Stimulated activated naive CD4-positive, alpha-beta T cell (primary cell): Measurements from ENCODE around the gene ALPG.
"Not testable (repeated sequence)": the region's sequence is repeated elsewhere in the genome, so short reads cannot be mapped to it uniquely, and the experiment has no call there.

Experiments used
- DNase-seq, 6 experiments: peaks; one replicate each; lab custom pipeline; 2025; lab: John Stamatoyannopoulos, UW

Gene ALPG

DNA sequence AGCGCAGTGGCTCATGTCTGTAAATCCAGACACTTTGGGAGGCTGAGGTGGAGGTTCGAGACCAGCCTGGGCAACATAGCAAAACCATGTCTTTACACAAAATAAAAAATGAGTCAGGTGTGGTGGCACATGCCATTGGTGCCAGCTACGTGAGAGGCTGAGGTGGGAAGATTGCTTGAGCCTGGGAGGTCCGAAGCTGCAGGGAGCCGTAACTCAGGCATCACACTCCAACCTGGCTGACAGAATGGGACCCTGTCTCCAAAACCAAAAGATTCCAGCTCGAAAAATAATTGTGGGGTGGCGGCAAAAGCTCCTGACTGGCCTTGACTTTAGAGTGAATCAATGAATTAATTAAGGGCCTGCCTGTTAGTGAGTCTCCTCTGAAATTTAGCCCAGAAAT lies 29.3 kb upstream of the ALPG start:
- no peak for DNase-seq

GRCh38 chr2:232377841-232378734 lies 28.6 kb upstream of the ALPG start:
- DNase-seq: no peak

GRCh38 chr2:232378735-232379151 lies 27.9 kb upstream of the ALPG start, which contains the start of gene ALPP:
Gene ALPP (plus strand): TSS chr2:232378751. CDS start chr2:232378803, 52 bp downstream.
- not testable (repeated sequence) for DNase-seq

DNA sequence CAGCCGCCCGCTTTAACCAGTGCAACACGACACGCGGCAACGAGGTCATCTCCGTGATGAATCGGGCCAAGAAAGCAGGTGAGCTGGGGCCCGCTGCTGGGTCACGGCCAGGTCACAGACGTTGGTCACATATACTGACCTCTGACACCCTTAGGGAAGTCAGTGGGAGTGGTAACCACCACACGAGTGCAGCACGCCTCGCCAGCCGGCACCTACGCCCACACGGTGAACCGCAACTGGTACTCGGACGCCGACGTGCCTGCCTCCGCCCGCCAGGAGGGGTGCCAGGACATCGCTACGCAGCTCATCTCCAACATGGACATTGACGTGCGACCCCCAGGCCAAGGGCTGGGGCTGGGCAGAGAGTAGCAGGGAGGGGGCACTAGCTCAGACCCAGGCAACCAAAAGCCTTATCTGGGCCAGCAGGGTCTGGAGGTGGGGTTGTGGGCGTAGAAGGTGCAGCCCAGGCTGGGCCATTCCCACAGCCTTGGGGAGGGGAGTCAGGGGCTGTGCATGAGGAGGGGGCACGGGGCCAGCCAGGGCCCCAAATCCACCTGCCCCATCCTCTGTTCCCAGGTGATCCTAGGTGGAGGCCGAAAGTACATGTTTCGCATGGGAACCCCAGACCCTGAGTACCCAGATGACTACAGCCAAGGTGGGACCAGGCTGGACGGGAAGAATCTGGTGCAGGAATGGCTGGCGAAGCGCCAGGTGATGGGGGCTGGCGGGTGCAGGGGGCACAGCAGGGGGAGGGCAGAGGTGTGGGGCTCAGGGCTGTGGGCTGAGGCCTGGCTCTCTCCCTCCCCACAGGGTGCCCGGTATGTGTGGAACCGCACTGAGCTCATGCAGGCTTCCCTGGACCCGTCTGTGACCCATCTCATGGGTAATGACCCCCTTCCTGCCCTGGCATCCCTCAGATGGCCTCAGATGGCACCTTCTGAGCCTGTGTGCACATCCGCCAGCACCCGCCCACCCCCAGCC lies 26.7 kb upstream of the ALPG start:
- DNase-seq: not testable (repeated sequence)

DNA sequence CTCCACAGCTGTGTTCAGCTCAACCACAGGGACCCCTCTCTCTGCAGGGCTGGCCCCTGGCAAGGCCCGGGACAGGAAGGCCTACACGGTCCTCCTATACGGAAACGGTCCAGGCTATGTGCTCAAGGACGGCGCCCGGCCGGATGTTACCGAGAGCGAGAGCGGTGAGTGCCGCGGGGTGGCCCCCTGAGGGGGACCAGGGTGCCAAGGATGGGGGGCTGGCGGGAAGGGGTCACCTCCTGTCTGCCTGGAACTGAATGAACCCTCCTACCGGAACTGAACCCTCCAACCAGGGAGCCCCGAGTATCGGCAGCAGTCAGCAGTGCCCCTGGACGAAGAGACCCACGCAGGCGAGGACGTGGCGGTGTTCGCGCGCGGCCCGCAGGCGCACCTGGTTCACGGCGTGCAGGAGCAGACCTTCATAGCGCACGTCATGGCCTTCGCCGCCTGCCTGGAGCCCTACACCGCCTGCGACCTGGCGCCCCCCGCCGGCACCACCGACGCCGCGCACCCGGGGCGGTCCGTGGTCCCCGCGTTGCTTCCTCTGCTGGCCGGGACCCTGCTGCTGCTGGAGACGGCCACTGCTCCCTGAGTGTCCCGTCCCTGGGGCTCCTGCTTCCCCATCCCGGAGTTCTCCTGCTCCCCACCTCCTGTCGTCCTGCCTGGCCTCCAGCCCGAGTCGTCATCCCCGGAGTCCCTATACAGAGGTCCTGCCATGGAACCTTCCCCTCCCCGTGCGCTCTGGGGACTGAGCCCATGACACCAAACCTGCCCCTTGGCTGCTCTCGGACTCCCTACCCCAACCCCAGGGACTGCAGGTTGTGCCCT lies 25.2 kb upstream of the ALPG start:
- not testable (repeated sequence) for DNase-seq

DNA sequence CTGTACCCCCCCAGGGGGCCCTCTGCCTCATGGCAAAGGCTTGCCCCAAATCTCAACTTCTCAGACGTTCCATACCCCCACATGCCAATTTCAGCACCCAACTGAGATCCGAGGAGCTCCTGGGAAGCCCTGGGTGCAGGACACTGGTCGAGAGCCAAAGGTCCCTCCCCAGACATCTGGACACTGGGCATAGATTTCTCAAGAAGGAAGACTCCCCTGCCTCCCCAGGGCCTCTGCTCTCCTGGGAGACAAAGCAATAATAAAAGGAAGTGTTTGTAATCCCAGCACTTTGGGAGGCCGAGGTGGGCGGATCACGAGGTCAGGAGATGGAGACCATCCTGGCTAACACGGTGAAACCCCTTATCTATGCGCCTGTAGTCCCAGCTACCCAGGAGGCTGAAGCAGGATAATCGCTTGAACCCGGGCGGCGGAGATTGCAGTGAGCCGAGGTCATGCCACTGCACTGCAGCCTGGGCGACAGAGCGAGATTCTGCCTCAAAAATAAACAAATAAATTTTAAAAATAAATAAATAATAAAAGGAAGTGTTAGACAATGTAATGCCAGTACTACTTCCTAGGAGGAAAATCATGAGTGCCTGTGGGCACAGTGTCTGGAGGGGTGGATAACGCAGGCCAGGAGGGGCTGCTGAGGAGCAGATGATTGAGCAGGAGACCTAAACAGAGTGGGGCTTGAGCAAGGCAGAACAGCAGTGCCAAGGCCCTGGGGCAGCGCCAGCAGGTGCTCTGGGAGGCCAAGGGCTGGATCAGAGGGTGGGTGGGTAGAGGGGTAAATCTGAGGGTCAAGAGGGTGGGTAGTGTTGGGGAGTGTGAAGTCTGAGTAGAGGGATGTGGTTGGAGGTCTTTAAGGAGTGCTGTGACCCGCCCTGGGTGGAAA lies 24.1 kb upstream of the ALPG start:
- DNase-seq: no peak

DNA sequence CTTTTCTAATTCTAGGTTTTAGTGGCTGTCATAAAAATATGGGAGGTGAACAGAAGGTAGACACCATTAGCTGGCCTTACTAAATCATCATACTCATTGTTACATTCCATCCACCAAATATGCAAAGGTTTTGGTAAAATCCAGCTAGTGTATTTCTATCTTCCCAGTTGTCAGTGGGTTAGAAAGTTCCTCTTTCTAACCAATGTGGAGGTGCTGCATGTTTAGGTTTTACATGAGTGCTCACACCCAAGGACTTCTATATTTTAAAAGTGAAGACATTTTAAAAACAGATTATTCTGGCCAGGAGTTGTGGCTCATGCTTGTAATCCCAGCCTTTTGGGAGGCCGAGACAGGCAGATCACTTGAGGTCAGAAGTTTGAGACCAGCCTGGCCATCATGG lies 22.2 kb upstream of the ALPG start:
- no peak for DNase-seq

- not testable (repeated sequence) for DNase-seq
Measured at GRCh38 chr2:232385058-232385457, 21.6 kb upstream of the ALPG start.

GRCh38 chr2:232385660-232386489 lies 20.8 kb upstream of the ALPG start:
- no peak for DNase-seq

GRCh38 chr2:232386490-232386739 lies 20.2 kb upstream of the ALPG start:
- DNase-seq: no peak

DNA sequence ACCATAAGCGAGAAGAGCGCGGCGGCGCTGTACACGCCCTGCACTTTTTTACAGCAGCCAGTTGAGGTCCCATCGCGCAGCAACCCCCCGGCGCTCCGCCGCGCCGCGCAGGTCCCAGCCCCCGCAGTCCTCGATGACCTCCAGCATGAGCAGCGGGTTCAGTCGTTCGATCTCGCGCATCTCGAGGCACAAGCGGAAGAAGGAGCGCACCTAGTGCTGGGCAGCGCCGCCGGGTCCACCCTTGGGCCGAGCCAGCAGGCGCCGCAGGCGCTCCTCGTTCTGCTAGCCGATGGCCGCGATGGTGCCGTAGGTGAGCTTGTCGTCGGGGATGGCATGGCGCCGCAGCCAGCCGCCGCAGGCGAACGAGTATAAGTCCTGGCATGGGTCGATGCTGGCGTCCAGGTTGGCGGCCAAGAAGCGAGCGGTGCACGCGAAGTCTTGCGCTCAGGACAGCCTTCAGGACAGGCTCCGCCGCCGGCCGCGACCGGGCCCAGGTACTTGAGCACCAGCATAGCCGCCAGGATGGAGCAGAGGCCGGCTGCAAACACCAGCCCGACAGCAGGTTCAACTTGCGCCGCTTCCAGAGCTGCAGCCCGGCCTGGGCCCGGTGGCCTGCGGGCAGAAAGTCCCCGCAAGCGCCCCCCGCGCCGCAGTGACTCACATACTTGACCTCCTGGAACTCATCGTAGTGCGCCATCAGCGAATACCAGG lies 19.7 kb upstream of the ALPG start:
- no peak for DNase-seq

DNA sequence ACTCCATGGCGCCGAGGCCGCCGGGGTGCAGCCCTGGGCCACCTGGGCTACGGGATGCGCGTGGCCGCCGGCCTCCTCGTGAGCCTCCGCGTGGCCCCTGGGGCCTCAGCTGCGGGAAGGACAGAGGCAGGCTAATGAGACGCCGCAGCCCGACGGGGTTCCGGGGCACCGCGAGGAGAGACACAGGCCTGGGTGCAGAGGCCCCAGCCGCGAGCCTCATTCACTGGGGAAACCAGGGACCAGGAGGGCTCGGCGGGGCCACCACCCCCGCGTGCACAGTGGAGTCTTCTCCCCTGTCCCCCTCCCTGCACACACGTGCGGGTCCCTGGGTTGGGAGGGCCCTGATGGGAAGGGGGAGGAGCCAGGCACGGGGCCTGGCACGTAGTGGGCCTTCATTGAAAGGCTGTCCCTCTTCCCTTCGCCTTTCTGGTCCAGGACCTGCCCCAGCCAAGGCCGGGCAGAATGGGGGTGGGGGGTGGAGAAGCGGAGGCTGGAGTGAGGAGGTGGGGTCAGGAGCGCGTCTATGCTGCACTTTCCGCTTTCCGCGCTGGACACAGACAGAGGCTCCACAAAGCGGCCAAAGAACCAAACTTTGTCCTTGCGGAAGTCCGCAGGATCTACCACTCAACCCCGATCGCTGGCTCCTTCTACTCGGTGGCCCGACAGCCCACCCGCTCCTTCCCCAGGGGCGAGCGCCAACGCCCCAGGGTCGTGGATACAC lies 19.0 kb upstream of the ALPG start:
- no peak for DNase-seq

DNA sequence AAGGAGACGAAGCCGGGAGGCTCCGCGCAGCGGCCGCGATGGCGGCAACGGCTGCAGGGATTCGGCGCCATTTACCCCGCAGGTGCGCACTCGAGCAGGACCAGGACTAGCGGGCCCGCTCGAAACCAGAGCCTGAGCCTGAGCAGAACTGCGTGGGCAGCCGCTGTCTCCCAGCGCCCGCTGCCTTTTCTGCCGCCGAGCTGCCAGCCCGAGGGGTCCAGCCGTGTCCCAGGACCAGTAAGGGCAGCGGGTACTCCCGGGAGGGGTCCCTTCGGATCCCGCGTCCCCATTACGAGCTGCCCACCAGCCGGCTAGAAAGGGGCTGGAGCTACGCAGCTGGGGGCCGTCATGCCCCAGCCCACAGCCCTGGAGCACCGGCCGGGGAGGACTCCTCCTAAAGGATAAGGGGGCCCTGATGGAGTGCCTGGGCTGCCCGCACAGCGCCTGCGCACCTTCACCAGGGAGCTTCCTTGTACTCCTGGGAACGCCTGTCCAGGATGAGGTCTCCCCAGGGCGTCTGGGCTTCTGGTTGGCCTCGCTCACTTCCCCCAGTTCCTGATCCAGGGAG lies 18.2 kb upstream of the ALPG start:
- no peak for DNase-seq

DNA sequence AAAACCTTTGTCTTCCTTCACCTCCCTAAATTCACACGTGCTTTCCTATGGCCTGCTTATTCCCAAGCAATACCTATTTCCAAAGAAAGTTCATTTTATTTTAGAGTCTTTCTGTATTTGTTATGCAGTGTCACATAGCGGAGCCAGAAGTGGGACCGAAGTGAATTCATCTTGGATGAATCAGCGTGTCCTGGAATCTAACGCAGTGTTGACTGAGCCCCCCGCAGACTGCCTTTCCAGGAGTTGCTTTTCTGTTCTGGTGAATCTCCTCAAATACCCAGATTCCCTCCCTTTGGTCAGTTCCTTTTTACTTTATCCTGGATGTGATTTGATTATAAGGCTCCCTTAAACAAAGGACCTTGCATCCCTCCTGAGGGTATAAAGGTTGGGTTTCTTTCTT lies 17.3 kb upstream of the ALPG start:
- DNase-seq: no peak

- no peak for DNase-seq
Measured at GRCh38 chr2:232390661-232391060, 16.0 kb upstream of the ALPG start.

GRCh38 chr2:232393556-232393955 lies 13.1 kb upstream of the ALPG start:
- no peak for DNase-seq

DNA sequence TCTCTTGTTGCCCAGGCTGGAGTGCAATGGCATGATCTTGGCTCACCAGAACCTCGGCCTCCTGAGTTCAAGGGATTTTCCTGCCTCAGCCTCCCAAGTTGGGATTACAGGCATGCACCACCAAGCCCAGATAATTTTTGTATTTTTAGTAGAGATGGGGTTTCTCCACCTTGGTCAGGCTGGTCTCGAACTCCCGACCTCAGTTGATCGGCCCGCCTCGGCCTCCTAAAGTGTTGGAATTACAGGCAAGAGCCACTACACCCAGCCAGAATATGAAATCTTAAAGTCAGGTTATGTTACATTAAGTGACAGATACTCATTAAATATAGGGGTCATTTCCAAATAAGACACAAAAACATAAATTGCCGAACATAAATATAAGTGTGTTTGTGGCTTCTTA lies 12.2 kb upstream of the ALPG start:
- not testable (repeated sequence) for DNase-seq

DNA sequence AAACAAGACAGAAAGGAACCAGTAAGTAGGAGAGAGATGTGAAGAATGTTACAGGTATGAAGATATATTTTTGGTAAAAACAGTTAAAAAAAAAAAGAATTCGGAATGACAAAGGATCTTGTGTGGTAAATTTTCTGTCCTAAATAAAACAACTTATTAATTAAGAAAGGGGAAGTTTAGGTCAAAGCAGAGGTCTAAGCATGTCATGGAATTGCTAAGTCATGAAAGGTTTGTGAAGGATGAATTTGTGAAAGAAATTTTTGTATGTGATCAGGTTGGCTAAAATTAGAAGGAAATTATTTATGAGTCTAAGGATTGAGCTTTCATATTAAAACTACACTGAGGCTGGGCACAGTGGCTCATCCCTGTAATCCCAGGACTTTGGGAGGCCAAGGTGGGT lies 11.1 kb upstream of the ALPG start:
- DNase-seq: no peak
